Upper lobe of left lung (tissue), 4 donors: Measurements from ENCODE around the gene GCDH.

Experiments used
- CTCF ChIP-seq, 6 experiments: fragments of 450-650 bp in 4 of 6; fragments of 200-600 bp in 2 of 6; sonication (generic) in 2 of 6; IDR thresholded peaks; one replicate each; pipeline ENCODE4 v1.5.1; 2016 to 2019; ENCODE audit warnings: antibody characterized with exemption in 6 of 6
- EP300 ChIP-seq, 4 donors: sonication (generic); formaldehyde crosslinking; IDR thresholded peaks; one replicate each; pipeline ENCODE4 v1.5.1; 2017; ENCODE audit warnings: antibody characterized with exemption in 4 of 4, control low read depth in 2 of 4
- POLR2A ChIP-seq, 4 donors: fragments of 450-650 bp; IDR thresholded peaks; one replicate each; pipeline ENCODE4 v1.5.1; 2016 to 2017; ENCODE audit warnings: antibody characterized with exemption in 4 of 4, mild to moderate bottlenecking in 2 of 4

- TF ChIP-seq EP300 (IDR thresholded peaks at IDR 0.05) (no peak), CTCF (IDR thresholded peaks at IDR 0.05) (no peak), POLR2A (IDR thresholded peaks at IDR 0.05) (no peak)
Observed at GRCh38 chr19:12859546-12859945, 31.4 kb upstream of the GCDH start.
